Common myeloid progenitor, CD34-positive (primary cell): ENCODE measurements around the gene CTSO. TPM values are rescaled to one million over a fixed set of nuclear protein-coding genes. Genes with fewer than 3 reads are reported as not detected.

Source experiments
- CTCF ChIA-PET: fragments of 350-600 bp; sonication (Branson Sonifier 250); formaldehyde crosslinking; loops from one replicate; lab custom pipeline; 2021; ENCODE audit warnings: antibody characterized with exemption; lab: Charles Lee
- POLR2A ChIA-PET: fragments of 350-600 bp; sonication (Branson Sonifier 250); formaldehyde crosslinking; loops from one replicate; lab custom pipeline; 2021; ENCODE audit warnings: antibody characterized with exemption; lab: Charles Lee
- DNase-seq, 3 donors: peaks; one replicate each; pipeline versions ENCODE4 v3.0.0 to v3.0.0-alpha.2; 2013
- H3K27ac ChIP-seq, 2 experiments: 1 replicate in 1 of 2; 2 replicates in 1 of 2; pipeline ENCODE4 v1.7.0; 2013; ENCODE audit warnings: inconsistent platforms in 2 of 2, low read length in 2 of 2, mild to moderate bottlenecking in 2 of 2, low read depth in 1 of 2, moderate library complexity in 1 of 2; ENCODE audit not compliant: severe bottlenecking in 2 of 2, insufficient read depth in 1 of 2, poor library complexity in 1 of 2
- H3K27me3 ChIP-seq, 5 experiments: replicated peaks in 2 of 5; 1 replicate in 3 of 5; 2 replicates in 2 of 5; pipeline versions ENCODE4 v1.6.1 to v1.7.0; 2013; ENCODE audit warnings: low read length in 4 of 5, mild to moderate bottlenecking in 2 of 5, moderate library complexity in 2 of 5, inconsistent platforms in 1 of 5; ENCODE audit not compliant: insufficient read depth in 5 of 5, control insufficient read depth in 4 of 5
- H3K36me3 ChIP-seq, 4 experiments: 1 replicate in 2 of 4; 2 replicates in 2 of 4; pipeline versions ENCODE4 v1.6.1 to v1.7.0; 2013; ENCODE audit warnings: low read length in 3 of 4, control low read depth in 1 of 4, mild to moderate bottlenecking in 1 of 4; ENCODE audit not compliant: control insufficient read depth in 4 of 4, insufficient read depth in 4 of 4
- H3K4me1 ChIP-seq, 4 experiments: 1 replicate in 3 of 4; 2 replicates in 1 of 4; pipeline versions ENCODE4 v1.6.1 to v1.7.1; 2013; ENCODE audit warnings: low read length in 3 of 4, mild to moderate bottlenecking in 3 of 4, control low read depth in 1 of 4, inconsistent platforms in 1 of 4, moderate library complexity in 1 of 4; ENCODE audit not compliant: control insufficient read depth in 4 of 4, insufficient read depth in 4 of 4; ENCODE audit errors: control extremely low read depth in 1 of 4
- H3K4me3 ChIP-seq, 7 experiments: 1 replicate in 4 of 7; 2 replicates in 3 of 7; pipeline versions ENCODE4 v1.5.1 to v1.7.0; 2013; ENCODE audit warnings: mild to moderate bottlenecking in 7 of 7, low read length in 6 of 7, moderate library complexity in 6 of 7, inconsistent platforms in 2 of 7, low read depth in 2 of 7, control low read depth in 1 of 7; ENCODE audit not compliant: insufficient read depth in 4 of 7, control insufficient read depth in 1 of 7; ENCODE audit errors: extremely low read depth in 1 of 7
- H3K9me3 ChIP-seq, 5 experiments: 1 replicate in 4 of 5; 2 replicates in 1 of 5; pipeline versions ENCODE4 v1.6.1 to v1.7.1; 2013; ENCODE audit warnings: low read length in 4 of 5, mild to moderate bottlenecking in 2 of 5, inconsistent platforms in 1 of 5, low read depth in 1 of 5, moderate library complexity in 1 of 5; ENCODE audit not compliant: control insufficient read depth in 4 of 5, insufficient read depth in 2 of 5; ENCODE audit errors: control extremely low read depth in 1 of 5
- WGBS: methylation state at CpG from one replicate; pipeline ENCODE4 v1.1.5; 2013; ENCODE audit not compliant: insufficient coverage; 5-methylcytosine and 5-hydroxymethylcytosine counted together
- polyA plus RNA-seq: library from polyadenylated mRNA; unstranded; fragments of 120-200 nt; gene quantifications from one replicate; pipeline ENCODE4 v1.2.1, GENCODE V29; 2013

The CTSO gene
- 25.0 TPM for polyA plus RNA-seq

GRCh38 chr4:155953151-155954117 is at the start of gene CTSO:
TSS of gene CTSO (minus strand) at chr4:155953866. CDS start at chr4:155953847, 19 bp downstream.
- POLR2A ChIA-PET: no interaction called here
- CTCF ChIA-PET: interaction anchor here (0.6 to 3.0 kb wide), 18 partner anchors 10 to 1210 kb away, joined by 3 to 27 read pairs (median 3); partner anchors contain the start of gene LRAT
- Histone ChIP-seq H3K27me3 (no peaks in the 10 kb centered on the region), H3K4me3 (peak within 1 kb of the TSS; percentile 84 to 99 (median 94)), H3K4me1 (peaks cover 0 to 6% (median 4%) of the 10 kb centered on the region in 4 experiments), H3K36me3 (no peaks in the 10 kb centered on the region), H3K9me3 (no peaks in the 10 kb centered on the region), H3K27ac (peak within 1 kb of the TSS; percentile 77 to 93)
- WGBS: 0% methylated on average over 42 of the region's 58 CpGs
- DNase-seq: peak; percentile 83 to 89 (median 88)

GRCh38 chr4:156000491-156000890 is 46.8 kb upstream of the CTSO start:
- no peak for DNase-seq
- ChIA-PET POLR2A (no interaction called here), CTCF (no interaction called here)
- Histone ChIP-seq H3K27ac (no peak overlapping the region), H3K4me3 (no peak overlapping the region), H3K27me3 (no peaks in the 10 kb centered on the region), H3K4me1 (no peaks in the 10 kb centered on the region), H3K36me3 (no peaks in the 10 kb centered on the region), H3K9me3 (no peaks in the 10 kb centered on the region)
- WGBS: no CpG with 5 or more reads among the region's 3 CpGs

- 38% methylated on average over 3 of the region's 7 CpGs for WGBS
- H3K27me3 ChIP-seq: no peaks in the 10 kb centered on the region
- ChIA-PET CTCF (no interaction called here), POLR2A (interaction anchor here (0.6 kb wide), 1 partner anchor 457 kb away, joined by 5 read pairs; no protein-coding TSS in a partner anchor)
- H3K9me3 ChIP-seq: no peaks in the 10 kb centered on the region
- no peaks in the 10 kb centered on the region for H3K36me3 ChIP-seq
- no peak overlapping the region for H3K4me3 ChIP-seq
- no peak overlapping the region for H3K27ac ChIP-seq
- peak; percentile 3 to 40 (median 35) for DNase-seq
- H3K4me1 ChIP-seq: no peaks in the 10 kb centered on the region
Observed at GRCh38 chr4:155999725-156000124, 46.1 kb upstream of the CTSO start.

DNA sequence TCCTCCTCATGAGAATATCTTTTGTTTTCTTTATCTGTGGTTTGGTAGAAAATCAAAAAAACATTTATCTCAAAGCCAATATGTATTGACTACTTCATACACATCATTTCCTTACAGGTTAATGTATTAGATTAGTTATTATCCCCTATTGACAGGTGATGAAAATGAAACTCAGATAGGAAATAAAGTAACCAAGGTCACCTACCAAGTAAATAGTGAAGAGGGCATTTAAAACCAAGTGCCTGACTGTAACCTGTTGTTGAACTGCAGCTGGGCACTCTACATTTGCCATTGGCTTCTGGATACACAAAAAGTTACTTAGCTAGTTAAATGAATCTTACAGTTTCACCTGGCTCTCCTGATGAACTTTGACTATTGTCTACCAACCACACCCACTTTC is 41.4 kb upstream of the CTSO start:
- DNase-seq: no peak
- Histone ChIP-seq H3K4me1 (no peaks in the 10 kb centered on the region), H3K36me3 (no peaks in the 10 kb centered on the region), H3K27me3 (no peaks in the 10 kb centered on the region), H3K27ac (no peak overlapping the region), H3K9me3 (no peaks in the 10 kb centered on the region), H3K4me3 (no peak overlapping the region)
- CTCF ChIA-PET: no interaction called here
- POLR2A ChIA-PET: no interaction called here

- CTCF ChIA-PET: no interaction called here
- POLR2A ChIA-PET: no interaction called here
- WGBS: 85% methylated on average over 2 of the region's 4 CpGs
- H3K4me3 ChIP-seq: no peak overlapping the region
- no peak for DNase-seq
- no peak overlapping the region for H3K27ac ChIP-seq
- peaks cover 0 to 3% (median 0%) of the 10 kb centered on the region in 5 experiments for H3K9me3 ChIP-seq
- H3K4me1 ChIP-seq: no peaks in the 10 kb centered on the region
- H3K27me3 ChIP-seq: peaks cover 0 to 3% (median 0%) of the 10 kb centered on the region in 5 experiments
- no peaks in the 10 kb centered on the region for H3K36me3 ChIP-seq
Observed at GRCh38 chr4:155984106-155984797, 30.6 kb upstream of the CTSO start.

DNA sequence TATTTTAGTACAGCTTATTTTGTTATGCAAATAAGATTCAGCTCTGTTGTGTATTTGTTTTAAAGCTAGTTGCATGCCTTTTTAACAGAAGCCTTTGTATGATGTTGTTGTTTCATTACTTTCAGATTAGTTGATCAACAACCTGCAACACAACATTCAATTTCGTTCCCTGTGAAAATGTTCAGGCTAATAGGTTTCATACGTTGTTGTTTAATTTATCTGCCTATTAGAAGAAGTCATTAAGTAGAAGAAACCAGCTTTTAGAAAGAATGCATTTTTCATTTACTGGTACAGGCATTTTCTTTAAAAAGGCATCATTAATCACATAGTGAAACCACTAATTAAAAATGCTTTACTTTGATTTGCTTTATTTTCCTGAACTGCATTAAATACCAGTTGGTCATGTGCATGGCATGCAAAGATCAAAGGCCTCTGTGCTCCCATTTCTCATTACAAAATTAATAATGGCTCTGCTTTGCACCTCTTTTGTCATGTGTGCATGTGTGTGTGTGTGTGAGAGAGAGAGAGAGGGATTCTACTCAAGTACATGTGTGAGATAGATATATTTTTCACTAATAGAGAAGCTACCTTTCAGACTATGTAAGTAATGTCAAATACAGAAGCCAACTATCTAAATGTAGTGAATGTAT is 29.2 kb upstream of the CTSO start:
- Histone ChIP-seq H3K27ac (no peak overlapping the region), H3K4me3 (no peak overlapping the region), H3K27me3 (peaks cover 0 to 3% (median 0%) of the 10 kb centered on the region in 5 experiments), H3K36me3 (no peaks in the 10 kb centered on the region), H3K9me3 (peaks cover 0 to 3% (median 0%) of the 10 kb centered on the region in 5 experiments), H3K4me1 (no peaks in the 10 kb centered on the region)
- no CpG with 5 or more reads among the region's 2 CpGs for WGBS
- CTCF ChIA-PET: interaction anchor here (1.7 kb wide), 1 partner anchor 11 kb away, joined by 3 read pairs; no protein-coding TSS in a partner anchor
- POLR2A ChIA-PET: no interaction called here
- no peak for DNase-seq
